PFSK-1 (cell line): ENCODE data around the gene SMARCC1.

ENCODE experiments used
- FOXP2 ChIP-seq: optimal IDR thresholded peaks from 2 replicates; pipeline ENCODE3; 2011; ENCODE audit warnings: borderline replicate concordance, control low read depth, inconsistent platforms; ENCODE audit not compliant: insufficient read depth; ENCODE audit errors: extremely low read length, extremely low read depth
- POLR2AphosphoS5 ChIP-seq: IDR thresholded peaks from 2 replicates; pipeline ENCODE4 v1.6.1; 2012; ENCODE audit warnings: low read depth, mild to moderate bottlenecking, control low read depth, low read length, moderate library complexity
- SIN3A ChIP-seq: IDR thresholded peaks from 2 replicates; pipeline ENCODE4 v1.6.1; 2012; ENCODE audit warnings: mild to moderate bottlenecking, low read length, moderate library complexity, borderline replicate concordance; ENCODE audit not compliant: insufficient read depth
- TAF1 ChIP-seq: IDR thresholded peaks from 2 replicates; pipeline ENCODE4 v1.6.1; 2012; ENCODE audit warnings: low read length, control low read depth, borderline replicate concordance; ENCODE audit not compliant: insufficient read depth

DNA sequence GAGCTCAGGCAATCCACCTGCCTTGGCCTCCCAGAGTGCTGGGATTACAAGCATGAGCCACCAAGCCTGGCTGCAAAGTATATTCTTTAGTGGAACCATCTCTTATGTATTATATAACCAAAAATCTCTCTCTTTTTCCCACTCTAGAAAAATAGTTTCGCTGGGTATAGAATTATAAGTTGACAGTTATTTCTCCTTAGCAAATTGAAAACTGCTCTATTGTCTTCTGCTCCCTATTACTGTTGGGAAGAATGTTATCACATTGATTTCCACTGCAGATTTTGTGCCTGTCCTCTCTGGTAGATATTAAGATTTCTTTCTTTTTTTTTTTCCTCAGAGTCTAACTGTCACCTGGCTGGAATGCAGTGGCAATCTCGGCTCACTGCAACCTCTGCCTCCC lies 11.0 kb upstream of the SMARCC1 start:
- TF ChIP-seq TAF1 (no peak), POLR2AphosphoS5 (no peak), SIN3A (no peak), FOXP2 (no peak)
